HepG2 (cell line): ENCODE results near the gene FAS. TPM values are rescaled to one million over a fixed set of nuclear protein-coding genes. Genes with fewer than 3 reads are reported as not detected.

Source experiments
- ATF1 ChIP-seq: IDR thresholded peaks from 2 replicates; pipeline ENCODE4 v1.6.1; 2016; ENCODE audit warnings: mild to moderate bottlenecking, control low read depth
- BRCA1 ChIP-seq: sonication (generic); formaldehyde crosslinking; IDR thresholded peaks from 2 replicates; pipeline ENCODE4 v1.4.0; 2020; ENCODE audit warnings: missing genetic modification reagents
- CEBPZ ChIP-seq: IDR thresholded peaks from 2 replicates; pipeline ENCODE4 v1.6.1; 2012; ENCODE audit warnings: low read length, improper control_type of control experiment
- CENPT ChIP-seq: sonication (generic); formaldehyde crosslinking; IDR thresholded peaks from 2 replicates; pipeline ENCODE4 v1.8.0; 2022; ENCODE audit warnings: low read depth, mild to moderate bottlenecking, moderate library complexity, missing genetic modification reagents
- FOXJ3 ChIP-seq: sonication (generic); formaldehyde crosslinking; IDR thresholded peaks from 2 replicates; pipeline ENCODE4 v1.4.0; 2020; ENCODE audit warnings: missing genetic modification reagents, mild to moderate bottlenecking, borderline replicate concordance
- GTF2F1 ChIP-seq: fragments of 150-350 bp; IDR thresholded peaks from 2 replicates; pipeline ENCODE4 v1.6.1; 2014; ENCODE audit warnings: low read length
- HNF1B ChIP-seq: sonication (generic); formaldehyde crosslinking; IDR thresholded peaks from 2 replicates; pipeline ENCODE4 v1.5.1; 2020; ENCODE audit warnings: mild to moderate bottlenecking, moderate library complexity, missing genetic modification reagents
- KDM1A ChIP-seq: IDR thresholded peaks from 2 replicates; pipeline ENCODE4 v1.6.1; 2016; ENCODE audit warnings: missing compliant biosample characterization
- MEIS1 ChIP-seq: sonication (generic); formaldehyde crosslinking; IDR thresholded peaks from 2 replicates; pipeline ENCODE4 v1.9.0; 2021; ENCODE audit warnings: mild to moderate bottlenecking, missing genetic modification reagents, moderate library complexity, borderline replicate concordance
- MXD4 ChIP-seq: IDR thresholded peaks from 2 replicates; pipeline ENCODE4 v1.6.1; 2016; ENCODE audit warnings: mild to moderate bottlenecking, missing biosample characterization, missing genetic modification reagents
- MXI1 ChIP-seq: IDR thresholded peaks from 3 replicates; pipeline ENCODE4 v1.6.1; 2012; ENCODE audit warnings: low read depth, low read length, inconsistent platforms, borderline replicate concordance
- PHB2 ChIP-seq: fragments of 450-650 bp; IDR thresholded peaks from 2 replicates; pipeline ENCODE4 v1.6.1; 2018; ENCODE audit not compliant: partially characterized antibody
- PHF5A ChIP-seq: IDR thresholded peaks from one replicate; pipeline ENCODE4 v1.6.1; 2018; ENCODE audit warnings: low read depth, missing genetic modification reagents; ENCODE audit not compliant: unreplicated experiment
- SMAD3 ChIP-seq: sonication (generic); formaldehyde crosslinking; IDR thresholded peaks from 2 replicates; pipeline ENCODE4 v1.4.0; 2020; ENCODE audit warnings: missing genetic modification reagents
- ZBTB46 ChIP-seq: sonication (generic); formaldehyde crosslinking; IDR thresholded peaks from 2 replicates; pipeline ENCODE4 v1.4.0; 2020; ENCODE audit warnings: mild to moderate bottlenecking, missing genetic modification reagents, borderline replicate concordance
- ZNF121 ChIP-seq: sonication (generic); formaldehyde crosslinking; IDR thresholded peaks from 2 replicates; pipeline ENCODE4 v1.5.0; 2020; ENCODE audit warnings: mild to moderate bottlenecking, missing genetic modification reagents
- ZNF260 ChIP-seq: sonication (generic); formaldehyde crosslinking; IDR thresholded peaks from 2 replicates; pipeline ENCODE4 v1.4.0; 2020; ENCODE audit warnings: missing genetic modification reagents, low read depth, mild to moderate bottlenecking, borderline replicate concordance
- ZNF333 ChIP-seq: sonication (generic); formaldehyde crosslinking; IDR thresholded peaks from 2 replicates; pipeline ENCODE4 v1.4.0; 2020; ENCODE audit warnings: mild to moderate bottlenecking, missing genetic modification reagents, borderline replicate concordance
- ZNF782 ChIP-seq: sonication (generic); formaldehyde crosslinking; IDR thresholded peaks from 2 replicates; pipeline ENCODE4 v1.4.0; 2020; ENCODE audit warnings: missing genetic modification reagents, mild to moderate bottlenecking, borderline replicate concordance
- ZNF841 ChIP-seq: sonication (generic); formaldehyde crosslinking; IDR thresholded peaks from 2 replicates; pipeline ENCODE4 v1.8.1; 2023; ENCODE audit warnings: missing genetic modification reagents, borderline replicate concordance
- polyA plus RNA-seq, 8 experiments: library from polyadenylated mRNA; depleted of rRNA in 3 of 8; stranded (reverse) in 7 of 8; unstranded in 1 of 8; fragments of >200 nt; fragmentation: Illumina TruSeq in 4 of 8; extraction: Trizol in 4 of 8; gene quantifications; 2 replicates each; pipeline versions ENCODE4 v1.2.1 to v1.2.3, GENCODE V29; 2011 to 2016; ENCODE audit warnings: low read depth in 4 of 8, missing spikeins in 1 of 8, mixed read lengths in 1 of 8; ENCODE audit not compliant: insufficient read depth in 1 of 8
- total RNA-seq, 5 experiments: library from RNA; depleted of rRNA; stranded (reverse); fragments of >200 nt; fragmentation: Illumina TruSeq; extraction: Trizol; gene quantifications; 2 replicates each; pipeline ENCODE4 v1.2.3, GENCODE V29; 2016; ENCODE audit warnings: low read depth in 1 of 5

Gene FAS
- total and polyA plus RNA-seq, 2 of the 13 experiments (the other 11 are each of a cell fraction or from before 2014, with no cell fraction given), result 5.9 to 17.9 TPM

- TF ChIP-seq CEBPZ (no peak), FOXJ3 (CRISPR knock-in tag) (no peak), MXI1 (no peak), CENPT (CRISPR knock-in tag) (no peak), ZNF121 (CRISPR knock-in tag) (no peak), ZBTB46 (no peak), PHF5A (no peak), GTF2F1 (no peak), KDM1A (CRISPR knock-in tag) (no peak), HNF1B (CRISPR knock-in tag) (no peak), ZNF782 (CRISPR knock-in tag) (peak; percentile 88), ZNF260 (CRISPR knock-in tag) (no peak), ATF1 (CRISPR knock-in tag) (no peak), ZNF841 (CRISPR knock-in tag) (no peak), PHB2 (no peak), MEIS1 (CRISPR knock-in tag) (no peak), BRCA1 (CRISPR knock-in tag) (no peak), ZNF333 (CRISPR knock-in tag) (no peak), MXD4 (CRISPR knock-in tag) (no peak; the same call in 1 of the 2 replicates), SMAD3 (CRISPR knock-in tag) (no peak)
Measured at GRCh38 chr10:88991161-88991898, 732 bp downstream of the FAS start (continued).
